Smooth muscle cell (in vitro differentiated cells): ENCODE measurements around the gene COX7A1. TPM values are rescaled to one million over a fixed set of nuclear protein-coding genes. Genes with fewer than 3 reads are reported as not detected.

Source experiments
- DNase-seq: peaks from one replicate; lab custom pipeline; 2025; ENCODE audit not compliant: unreplicated experiment; lab: John Stamatoyannopoulos, UW
- H2AFZ ChIP-seq: fragments of 200-600 bp; sonication (generic); 2 replicates; pipeline ENCODE4 v1.6.0; 2016; ENCODE audit warnings: antibody characterized with exemption, low read depth, mild to moderate bottlenecking
- H3F3A ChIP-seq: fragments of 200-600 bp; sonication (generic); 2 replicates; pipeline ENCODE4 v1.6.0; 2017; ENCODE audit warnings: antibody characterized with exemption, low read depth
- H3K27ac ChIP-seq: fragments of 200-600 bp; sonication (generic); 2 replicates; pipeline ENCODE4 v1.5.1; 2016; ENCODE audit warnings: low read depth, mild to moderate bottlenecking
- H3K27me3 ChIP-seq: fragments of 200-600 bp; sonication (generic); 2 replicates; pipeline ENCODE4 v1.6.1; 2016; ENCODE audit warnings: low read depth, mild to moderate bottlenecking
- H3K36me3 ChIP-seq: fragments of 200-600 bp; sonication (generic); 2 replicates; pipeline ENCODE4 v1.5.1; 2016; ENCODE audit warnings: low read depth
- H3K4me1 ChIP-seq: fragments of 200-600 bp; sonication (generic); 2 replicates; pipeline ENCODE4 v1.5.1; 2016; ENCODE audit warnings: low read depth
- H3K4me2 ChIP-seq: fragments of 200-600 bp; sonication (generic); 2 replicates; pipeline ENCODE4 v1.6.0; 2016; ENCODE audit warnings: mild to moderate bottlenecking
- H3K4me3 ChIP-seq: fragments of 200-600 bp; sonication (generic); 2 replicates; pipeline ENCODE4 v1.5.1; 2016; ENCODE audit warnings: mild to moderate bottlenecking
- H3K79me2 ChIP-seq: fragments of 200-600 bp; sonication (generic); 2 replicates; pipeline ENCODE4 v1.6.0; 2016; ENCODE audit warnings: low read depth, mild to moderate bottlenecking
- H3K9ac ChIP-seq: fragments of 200-600 bp; sonication (generic); 2 replicates; pipeline ENCODE4 v1.6.0; 2016; ENCODE audit warnings: low read depth
- H3K9me3 ChIP-seq: fragments of 200-600 bp; sonication (generic); replicated peaks from 2 replicates; pipeline ENCODE4 v1.5.1; 2016; ENCODE audit warnings: low read depth
- H4K20me1 ChIP-seq: fragments of 200-600 bp; sonication (generic); 2 replicates; pipeline ENCODE4 v1.6.0; 2016; ENCODE audit warnings: low read depth
- CTCF ChIP-seq: fragments of 200-600 bp; sonication (generic); IDR thresholded peaks from 2 replicates; pipeline ENCODE4 v1.5.1; 2017; ENCODE audit warnings: borderline replicate concordance, mild to moderate bottlenecking, antibody characterized with exemption; ENCODE audit not compliant: insufficient read depth, poor library complexity, severe bottlenecking
- WGBS: methylation state at CpG from one replicate; pipeline ENCODE4 v1.1.7; 2016; ENCODE audit warnings: low lambda C conversion rate; 5-methylcytosine and 5-hydroxymethylcytosine counted together
- polyA plus RNA-seq: library from polyadenylated mRNA; unstranded; fragments of >200 nt; fragmentation: Nextera tagmentation; extraction: Ambion mirVana; gene quantifications from 2 replicates; pipeline ENCODE4 v1.2.1, GENCODE V29; 2016
- total RNA-seq: library from RNA; depleted of rRNA; stranded (reverse); fragments of >200 nt; gene quantifications from 2 replicates; pipeline ENCODE4 v1.2.3, GENCODE V29; 2014

The COX7A1 gene
- total and polyA plus RNA-seq, 2 experiments from 2014 or later, result not detected

- H3K4me1 ChIP-seq, result no peaks in the 10 kb centered on the region
- H3K79me2 ChIP-seq, result no peaks in the 10 kb centered on the region
- H3K4me3 ChIP-seq, result no peak overlapping the region
- no peaks in the 10 kb centered on the region for H3K27me3 ChIP-seq
- 97% methylated on average over 7 of the region's 10 CpGs for WGBS
- H3K27ac ChIP-seq, result no peak overlapping the region
- H3K36me3 ChIP-seq, result peaks cover under 1% of the 10 kb centered on the region
- DNase-seq, result no peak
- H2AFZ ChIP-seq, result no peak overlapping the region
- no peaks in the 10 kb centered on the region for H3K9me3 ChIP-seq
- peaks cover 35% of the 10 kb centered on the region for H4K20me1 ChIP-seq
- no peak for TF ChIP-seq CTCF
- no peak overlapping the region for H3K9ac ChIP-seq
- H3F3A ChIP-seq, result no peaks in the 10 kb centered on the region
- H3K4me2 ChIP-seq, result no peak overlapping the region
These were observed 879 bp upstream of the COX7A1 start for GRCh38 chr19:36153126-36153525.

- no peaks in the 10 kb centered on the region for H3K27me3 ChIP-seq
- DNase-seq, result no peak
- peaks cover 44% of the 10 kb centered on the region for H4K20me1 ChIP-seq
- 97% methylated on average over 13 of the region's 16 CpGs for WGBS
- H3K27ac ChIP-seq, result no peak overlapping the region
- TF ChIP-seq CTCF, result no peak
- no peaks in the 10 kb centered on the region for H3K79me2 ChIP-seq
- H3K4me1 ChIP-seq, result no peaks in the 10 kb centered on the region
- H3K4me3 ChIP-seq, result no peak overlapping the region
- H3K9ac ChIP-seq, result no peak overlapping the region
- no peaks in the 10 kb centered on the region for H3F3A ChIP-seq
- no peak overlapping the region for H3K4me2 ChIP-seq
- H3K9me3 ChIP-seq, result no peaks in the 10 kb centered on the region
- peaks cover 6% of the 10 kb centered on the region for H3K36me3 ChIP-seq
- H2AFZ ChIP-seq, result no peak overlapping the region
These were observed 262 bp downstream of the COX7A1 start for GRCh38 chr19:36152019-36152351.

GRCh38 chr19:36151144-36152018 lies 866 bp downstream of the COX7A1 start:
- no peak for DNase-seq
- no peaks in the 10 kb centered on the region for H3K27me3 ChIP-seq
- no peaks in the 10 kb centered on the region for H3K9me3 ChIP-seq
- H3K4me1 ChIP-seq, result no peaks in the 10 kb centered on the region
- H3K27ac ChIP-seq, result no peak overlapping the region
- peaks cover 51% of the 10 kb centered on the region for H4K20me1 ChIP-seq
- H2AFZ ChIP-seq, result no peak overlapping the region
- no peaks in the 10 kb centered on the region for H3K79me2 ChIP-seq
- no peak for TF ChIP-seq CTCF
- H3K9ac ChIP-seq, result no peak overlapping the region
- no peak overlapping the region for H3K4me3 ChIP-seq
- H3K36me3 ChIP-seq, result peaks cover 6% of the 10 kb centered on the region
- WGBS, result 93% methylated on average over 39 of the region's 47 CpGs
- no peak overlapping the region for H3K4me2 ChIP-seq
- no peaks in the 10 kb centered on the region for H3F3A ChIP-seq

- Histone ChIP-seq H3K4me2 (no peak overlapping the region), H3K79me2 (peaks cover 4% of the 10 kb centered on the region), H3K4me1 (no peaks in the 10 kb centered on the region), H3K27me3 (no peaks in the 10 kb centered on the region), H3K4me3 (no peak overlapping the region), H2AFZ (no peak overlapping the region), H3K9ac (no peak overlapping the region), H3K9me3 (no peaks in the 10 kb centered on the region), H4K20me1 (peaks cover 58% of the 10 kb centered on the region), H3K36me3 (peaks cover 6% of the 10 kb centered on the region), H3F3A (no peaks in the 10 kb centered on the region), H3K27ac (no peak overlapping the region)
- 92% methylated on average over 5 of the region's 5 CpGs for WGBS
- DNase-seq, result no peak
- no peak for TF ChIP-seq CTCF
These were observed 1.7 kb downstream of the COX7A1 start for GRCh38 chr19:36150586-36150985.
